Measurements from ENCODE around the gene ZSWIM5. TPM values are rescaled to one million over a fixed set of nuclear protein-coding genes. Genes with fewer than 3 reads are reported as not detected.

Gene ZSWIM5
- total and polyA plus RNA-seq, 2 of the 8 experiments (the other 6 are each of a cell fraction or from before 2014, with no cell fraction given), result 2.5 to 3.9 TPM

- H2BK120ac ChIP-seq (replicated peaks; ENCODE audit: low read depth, low read length), result no peak overlapping the region
- no peaks in the 10 kb centered on the region for H3K23me2 ChIP-seq (ENCODE audit: low read depth, low read length)
- no peak overlapping the region for H2AK5ac ChIP-seq (ENCODE audit: low read depth, low read length)
- H2BK15ac ChIP-seq (ENCODE audit: low read length), result no peak overlapping the region
- no peak overlapping the region for H3K18ac ChIP-seq (ENCODE audit: extremely low read depth, low read length)
- H3K79me1 ChIP-seq (ENCODE audit: low read depth, low read length), result no peaks in the 10 kb centered on the region
- no peak overlapping the region for H2BK5ac ChIP-seq (ENCODE audit: low read depth, low read length)
- H3K4me2 ChIP-seq (ENCODE audit: insufficient read depth in 1 of 2, low read depth in 2 of 2, low read length in 2 of 2), result no peak overlapping the region
- H3K56ac ChIP-seq (replicated peaks; ENCODE audit: insufficient read length, low read depth, low read length), result no peak overlapping the region
- no peak overlapping the region for H3K27ac ChIP-seq (ENCODE audit: low read depth, low read length)
- ChIA-PET CTCF (ENCODE audit: partially characterized antibody) (no interaction called here), POLR2A (ENCODE audit: partially characterized antibody) (no interaction called here)
- no peak overlapping the region for H3K4ac ChIP-seq (replicated peaks; ENCODE audit: insufficient read length, low read depth, low read length)
- no peaks in the 10 kb centered on the region for H3K36me3 ChIP-seq (ENCODE audit: control insufficient read depth in 2 of 4, insufficient read depth in 4 of 4, low read length in 3 of 4)
- H3K14ac ChIP-seq (ENCODE audit: insufficient read length), result no peak overlapping the region
- no peaks in the 10 kb centered on the region for H3K79me2 ChIP-seq (ENCODE audit: control insufficient read depth in 1 of 2, insufficient read depth in 2 of 2, low read length in 2 of 2)
- H2AFZ ChIP-seq (ENCODE audit: low read length), result no peak overlapping the region
- no peaks in the 10 kb centered on the region for H3K9me3 ChIP-seq (ENCODE audit: insufficient read depth in 2 of 2, low read depth in 1 of 2, low read length in 1 of 2)
- H3K9ac ChIP-seq (replicated peaks in 1 of 4; ENCODE audit: extremely low read depth in 1 of 4, low read depth in 3 of 4, low read length in 3 of 4), result no peak overlapping the region
- H3K23ac ChIP-seq (ENCODE audit: insufficient read length), result no peak overlapping the region
- no peaks in the 10 kb centered on the region for H4K20me1 ChIP-seq (replicated peaks in 1 of 2; ENCODE audit: control insufficient read depth in 1 of 2, insufficient read depth in 2 of 2, low read length in 2 of 2)
- FAIRE-seq (no peak), DNase-seq (ENCODE audit: low read depth in 1 of 2, low spot score in 2 of 2) (no peak)
- H3K4me1 ChIP-seq (replicated peaks in 1 of 4; ENCODE audit: control insufficient read depth in 3 of 4, insufficient read depth in 4 of 4, low read length in 3 of 4), result no peaks in the 10 kb centered on the region
- no peak overlapping the region for H2BK20ac ChIP-seq (ENCODE audit: low read length)
- H4K91ac ChIP-seq (replicated peaks; ENCODE audit: insufficient read length, low read length), result no peak overlapping the region
- no peaks in the 10 kb centered on the region for H3K27me3 ChIP-seq (replicated peaks in 1 of 4; ENCODE audit: control insufficient read depth in 3 of 4, extremely low read depth in 1 of 4, insufficient read depth in 3 of 4, low read length in 3 of 4)
- no peak overlapping the region for H4K8ac ChIP-seq (ENCODE audit: extremely low read depth, insufficient read depth, low read length)
- H3K4me3 ChIP-seq (ENCODE audit: extremely low read depth in 1 of 4, insufficient read depth in 2 of 4, low read depth in 3 of 4, low read length in 4 of 4), result no peak overlapping the region
- 86% methylated on average over 2 of the region's 2 CpGs; no CpG with 5 or more reads in 1 of the 2 experiments for WGBS, 2 experiments (ENCODE audit: extremely low coverage in 1 of 2, insufficient coverage in 1 of 2, insufficient read length in 1 of 2, insufficient replicate concordance in 2 of 2, low coverage in 1 of 2, low lambda C conversion rate in 2 of 2, missing lambda C conversion rate in 1 of 2)
- H2BK12ac ChIP-seq (ENCODE audit: low read depth, low read length), result no peak overlapping the region
- no peak overlapping the region for H4K5ac ChIP-seq (ENCODE audit: insufficient read length, low read depth, low read length)
- TF ChIP-seq SIRT6 (IDR thresholded peaks at IDR 0.05; ENCODE audit: low read length), result no peak
- TF ChIP-seq TCF12 (IDR thresholded peaks at IDR 0.05; ENCODE audit: low read depth, low read length), result no peak
- TF ChIP-seq, protein P1, sequence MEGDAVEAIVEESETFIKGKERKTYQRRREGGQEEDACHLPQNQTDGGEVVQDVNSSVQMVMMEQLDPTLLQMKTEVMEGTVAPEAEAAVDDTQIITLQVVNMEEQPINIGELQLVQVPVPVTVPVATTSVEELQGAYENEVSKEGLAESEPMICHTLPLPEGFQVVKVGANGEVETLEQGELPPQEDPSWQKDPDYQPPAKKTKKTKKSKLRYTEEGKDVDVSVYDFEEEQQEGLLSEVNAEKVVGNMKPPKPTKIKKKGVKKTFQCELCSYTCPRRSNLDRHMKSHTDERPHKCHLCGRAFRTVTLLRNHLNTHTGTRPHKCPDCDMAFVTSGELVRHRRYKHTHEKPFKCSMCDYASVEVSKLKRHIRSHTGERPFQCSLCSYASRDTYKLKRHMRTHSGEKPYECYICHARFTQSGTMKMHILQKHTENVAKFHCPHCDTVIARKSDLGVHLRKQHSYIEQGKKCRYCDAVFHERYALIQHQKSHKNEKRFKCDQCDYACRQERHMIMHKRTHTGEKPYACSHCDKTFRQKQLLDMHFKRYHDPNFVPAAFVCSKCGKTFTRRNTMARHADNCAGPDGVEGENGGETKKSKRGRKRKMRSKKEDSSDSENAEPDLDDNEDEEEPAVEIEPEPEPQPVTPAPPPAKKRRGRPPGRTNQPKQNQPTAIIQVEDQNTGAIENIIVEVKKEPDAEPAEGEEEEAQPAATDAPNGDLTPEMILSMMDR (IDR thresholded peaks at IDR 0.05; ENCODE audit: control extremely low read depth in 1 of 3, insufficient read depth in 1 of 3, low read depth in 1 of 3, low read length in 3 of 3), result no peak
- TF ChIP-seq, protein P2, sequence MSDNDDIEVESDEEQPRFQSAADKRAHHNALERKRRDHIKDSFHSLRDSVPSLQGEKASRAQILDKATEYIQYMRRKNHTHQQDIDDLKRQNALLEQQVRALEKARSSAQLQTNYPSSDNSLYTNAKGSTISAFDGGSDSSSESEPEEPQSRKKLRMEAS (IDR thresholded peaks at IDR 0.05), result no peak
- TF ChIP-seq SRF (IDR thresholded peaks at IDR 0.05; ENCODE audit: low read depth, low read length), result no peak
- TF ChIP-seq TAF1 (IDR thresholded peaks at IDR 0.05; ENCODE audit: low read depth, low read length), result no peak
- no peak for TF ChIP-seq EP300 (IDR thresholded peaks at IDR 0.05; ENCODE audit: borderline replicate concordance in 1 of 2, low read depth in 2 of 2, low read length in 2 of 2)
- TF ChIP-seq POLR2AphosphoS5 (IDR thresholded peaks at IDR 0.05; ENCODE audit: low read depth, low read length), result no peak
- no peak for TF ChIP-seq CREB1 (IDR thresholded peaks at IDR 0.05)
- TF ChIP-seq ATF2 (IDR thresholded peaks at IDR 0.05; ENCODE audit: low read length), result no peak
- no peak for TF ChIP-seq ASH2L (IDR thresholded peaks at IDR 0.05; ENCODE audit: low read length)
These were observed 134.8 kb downstream of the ZSWIM5 start for GRCh38 chr1:45071567-45071966.
